ENCODE measurements around the gene MLXIPL.
A peak's percentile ranks its signal among the peaks of the same experiment; 100 is the strongest.
"Not testable (repeated sequence)": the region's sequence is repeated elsewhere in the genome, so short reads cannot be mapped to it uniquely, and the experiment has no call there.

The MLXIPL gene

DNA sequence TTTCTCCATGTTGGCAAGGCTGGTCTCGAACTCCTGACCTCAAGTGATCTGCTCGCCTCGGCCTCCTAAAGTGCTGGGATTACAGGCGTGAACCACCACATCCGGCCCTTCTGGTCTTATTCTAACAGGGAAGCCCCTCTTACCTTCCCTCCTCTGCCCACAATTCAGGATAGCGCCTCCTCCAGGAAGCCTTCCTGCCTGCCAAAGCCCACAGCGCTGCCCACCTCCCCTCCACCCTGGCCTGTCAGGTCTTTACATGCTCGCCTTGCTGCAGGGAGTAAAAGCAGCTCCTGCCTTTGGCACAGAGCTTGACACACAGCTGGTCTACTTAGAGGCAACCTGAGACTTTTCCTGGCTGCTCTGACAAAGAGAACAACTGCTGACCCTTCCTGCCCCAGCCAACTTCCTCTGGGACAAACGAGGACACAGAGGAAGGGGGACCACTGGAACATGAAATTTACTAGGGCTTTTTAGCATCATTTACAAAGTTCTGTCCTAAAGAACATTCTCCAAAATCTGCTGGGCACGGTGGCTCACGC is 13.2 kb downstream of the MLXIPL start:
- DNase-seq (ENCODE audit: low read depth), result no peak
- no peak overlapping the region for H3K4me3 ChIP-seq (replicated peaks; ENCODE audit: low read depth, low read length)
- TF ChIP-seq CTCF (IDR thresholded peaks at IDR 0.05; ENCODE audit: low read length, missing control alignments), result no peak

GRCh38 chr7:73610105-73610504 is 14.2 kb downstream of the MLXIPL start:
- TF ChIP-seq CTCF (IDR thresholded peaks at IDR 0.05; ENCODE audit: low read length, missing control alignments), result no peak
- no peak for DNase-seq (ENCODE audit: low read depth)
- no peak overlapping the region for H3K4me3 ChIP-seq (replicated peaks; ENCODE audit: low read depth, low read length)

DNA sequence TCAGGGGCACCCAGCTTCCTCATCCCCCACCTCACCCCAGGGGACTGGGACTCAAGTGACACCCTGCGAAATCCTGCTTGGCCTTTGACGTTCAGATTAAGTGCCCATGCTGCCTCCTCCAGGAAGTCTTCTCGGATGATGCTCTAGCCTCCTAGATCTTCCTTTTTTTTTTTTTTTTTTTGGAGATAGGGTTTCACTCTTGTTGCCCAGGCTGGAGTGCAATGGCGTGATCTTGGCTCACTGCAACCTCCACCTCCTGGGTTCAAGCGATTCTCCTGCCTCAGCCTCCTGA is 16.7 kb downstream of the MLXIPL start:
- H3K4me3 ChIP-seq (replicated peaks; ENCODE audit: low read depth, low read length); DNase-seq (ENCODE audit: low read depth): not testable (repeated sequence)

DNA sequence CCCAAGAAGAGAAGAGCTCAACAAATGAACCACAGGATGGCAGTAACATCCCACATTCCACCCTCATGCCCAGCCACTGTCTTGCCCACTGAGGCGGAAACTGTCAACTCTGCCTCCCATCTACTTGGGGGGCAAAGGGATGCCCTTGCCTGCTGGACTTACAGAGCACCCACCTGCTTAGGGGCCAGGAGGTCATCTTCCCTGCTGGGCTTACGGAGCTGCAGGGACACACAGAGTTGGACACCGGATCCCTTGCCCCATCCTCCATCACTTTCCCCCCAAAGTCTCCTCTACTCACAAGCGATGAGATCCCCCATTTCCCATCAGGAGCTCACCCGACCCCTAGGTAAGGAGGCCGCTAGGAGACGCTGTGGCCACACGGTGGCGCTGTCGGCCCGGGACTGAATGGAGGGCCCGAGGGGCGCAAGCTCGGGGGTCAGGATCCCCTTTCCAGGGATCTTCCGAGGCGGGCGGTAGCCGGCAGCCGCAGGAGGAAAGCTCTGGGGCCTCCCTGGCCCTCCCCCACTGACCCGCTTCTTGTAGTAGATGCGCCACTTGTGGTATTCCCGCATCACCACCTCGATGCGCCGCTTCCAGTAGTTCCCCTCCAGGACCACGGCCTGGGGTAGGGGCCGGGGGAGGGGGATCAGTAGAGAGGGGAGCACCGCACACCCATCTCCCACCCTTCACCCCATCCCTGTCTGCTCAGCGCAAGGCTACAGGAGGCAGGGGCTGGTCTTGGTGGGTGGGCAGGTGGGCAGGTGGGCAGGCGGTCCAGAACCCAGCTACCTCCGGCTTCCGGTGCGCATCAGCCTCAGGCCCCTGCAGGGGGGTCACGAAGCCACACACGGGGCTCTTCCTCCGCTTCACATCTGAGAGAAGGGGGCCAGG is 17.3 kb downstream of the MLXIPL start:
- peak; percentile 31 for DNase-seq (ENCODE audit: low read depth)
- TF ChIP-seq CTCF (IDR thresholded peaks at IDR 0.05; ENCODE audit: low read length, missing control alignments), result peak; percentile 88
- H3K4me3 ChIP-seq (replicated peaks; ENCODE audit: low read depth, low read length), result no peak overlapping the region

DNA sequence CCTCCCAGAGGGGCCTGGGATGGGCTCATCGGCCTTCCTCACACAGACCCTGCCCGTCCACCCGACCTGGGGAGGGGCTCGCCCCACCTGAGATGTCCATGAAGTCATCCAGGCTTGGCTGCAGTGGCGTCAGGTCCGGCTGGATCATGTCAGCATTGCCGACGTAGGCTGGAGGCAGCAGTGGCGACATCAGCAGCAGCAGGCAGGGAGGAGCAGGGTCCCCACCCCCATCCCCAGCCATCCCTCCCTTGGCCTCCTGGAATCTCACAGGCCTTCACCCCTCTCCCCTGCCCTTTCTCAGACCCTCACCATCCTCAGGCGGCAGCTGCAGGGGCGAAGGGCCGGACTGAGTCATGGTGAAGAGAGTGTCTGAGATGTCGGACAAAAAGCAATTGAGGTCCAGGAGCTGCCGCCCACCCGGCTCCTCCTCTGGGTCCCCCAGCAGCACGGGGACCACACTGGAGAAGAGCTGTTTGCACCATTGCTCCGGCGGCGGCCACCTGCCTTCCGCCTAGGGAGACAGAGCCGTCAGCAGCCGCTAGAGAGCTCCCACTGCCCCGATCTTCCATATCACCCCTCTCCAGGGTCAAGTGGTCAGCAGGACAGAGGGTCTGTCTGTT is 18.6 kb downstream of the MLXIPL start:
- no peak for TF ChIP-seq CTCF (IDR thresholded peaks at IDR 0.05; ENCODE audit: low read length, missing control alignments)
- H3K4me3 ChIP-seq (replicated peaks; ENCODE audit: low read depth, low read length), result no peak overlapping the region
- no peak for DNase-seq (ENCODE audit: low read depth)

DNA sequence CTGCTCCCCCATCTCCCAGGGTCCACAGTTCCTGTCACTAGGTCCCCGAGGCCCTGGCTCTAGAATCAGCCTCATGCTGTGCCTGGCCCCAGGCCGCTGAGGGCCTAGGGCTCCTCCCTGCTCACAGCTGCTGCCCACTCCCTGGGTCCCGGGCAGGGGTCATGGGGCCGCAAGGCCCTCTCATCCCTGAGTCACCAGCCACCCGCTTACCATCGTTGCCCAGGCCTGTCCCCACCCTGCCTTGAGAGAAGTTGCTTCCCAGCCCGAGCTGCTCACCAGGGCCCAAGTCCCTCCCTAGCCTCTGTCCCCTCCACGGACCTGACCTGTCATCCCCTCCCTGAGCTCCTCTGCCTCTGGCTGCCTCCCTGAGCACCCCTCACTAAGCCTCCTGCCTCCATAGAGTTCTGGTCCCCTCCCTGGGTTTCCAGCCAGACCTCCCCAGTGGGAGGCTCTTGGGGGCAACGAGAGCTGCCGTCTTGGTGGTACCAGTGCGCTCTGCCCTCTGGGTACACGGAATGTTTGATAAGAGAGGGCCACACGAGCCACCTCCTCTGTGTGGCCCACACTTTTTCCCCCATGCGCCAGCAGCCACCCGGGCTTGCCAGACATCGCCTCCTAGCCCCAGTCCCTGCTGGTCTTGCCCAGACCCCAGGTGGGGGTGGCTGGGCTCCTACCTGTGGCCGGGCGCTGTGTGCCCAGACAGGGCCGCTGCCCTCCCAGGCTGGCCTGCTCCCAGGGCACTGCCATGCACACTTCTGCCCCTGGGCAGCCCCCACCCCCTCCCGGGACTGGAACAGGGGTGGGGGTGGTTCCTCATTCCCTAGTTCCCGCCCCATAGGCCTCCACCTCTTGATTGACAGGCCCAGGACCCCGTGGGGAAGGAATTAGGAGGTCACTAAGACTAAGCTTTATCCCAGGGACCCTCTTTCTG is 21.3 kb downstream of the MLXIPL start:
- no peak for DNase-seq (ENCODE audit: low read depth)
- TF ChIP-seq CTCF (IDR thresholded peaks at IDR 0.05; ENCODE audit: low read length, missing control alignments), result no peak
- H3K4me3 ChIP-seq (replicated peaks; ENCODE audit: low read depth, low read length), result no peak overlapping the region

- no peak for TF ChIP-seq CTCF (IDR thresholded peaks at IDR 0.05; ENCODE audit: low read length, missing control alignments)
- no peak overlapping the region for H3K4me3 ChIP-seq (replicated peaks; ENCODE audit: low read depth, low read length)
- no peak for DNase-seq (ENCODE audit: low read depth)
These were observed 24.4 kb downstream of the MLXIPL start for GRCh38 chr7:73599916-73600315.

All from fibroblast of pulmonary artery (primary cell).